Measurements from ENCODE around the gene ERH.

GRCh38 chr14:69363055-69363454, 35.0 kb downstream of the ERH start:
- TF ChIP-seq, protein P1, sequence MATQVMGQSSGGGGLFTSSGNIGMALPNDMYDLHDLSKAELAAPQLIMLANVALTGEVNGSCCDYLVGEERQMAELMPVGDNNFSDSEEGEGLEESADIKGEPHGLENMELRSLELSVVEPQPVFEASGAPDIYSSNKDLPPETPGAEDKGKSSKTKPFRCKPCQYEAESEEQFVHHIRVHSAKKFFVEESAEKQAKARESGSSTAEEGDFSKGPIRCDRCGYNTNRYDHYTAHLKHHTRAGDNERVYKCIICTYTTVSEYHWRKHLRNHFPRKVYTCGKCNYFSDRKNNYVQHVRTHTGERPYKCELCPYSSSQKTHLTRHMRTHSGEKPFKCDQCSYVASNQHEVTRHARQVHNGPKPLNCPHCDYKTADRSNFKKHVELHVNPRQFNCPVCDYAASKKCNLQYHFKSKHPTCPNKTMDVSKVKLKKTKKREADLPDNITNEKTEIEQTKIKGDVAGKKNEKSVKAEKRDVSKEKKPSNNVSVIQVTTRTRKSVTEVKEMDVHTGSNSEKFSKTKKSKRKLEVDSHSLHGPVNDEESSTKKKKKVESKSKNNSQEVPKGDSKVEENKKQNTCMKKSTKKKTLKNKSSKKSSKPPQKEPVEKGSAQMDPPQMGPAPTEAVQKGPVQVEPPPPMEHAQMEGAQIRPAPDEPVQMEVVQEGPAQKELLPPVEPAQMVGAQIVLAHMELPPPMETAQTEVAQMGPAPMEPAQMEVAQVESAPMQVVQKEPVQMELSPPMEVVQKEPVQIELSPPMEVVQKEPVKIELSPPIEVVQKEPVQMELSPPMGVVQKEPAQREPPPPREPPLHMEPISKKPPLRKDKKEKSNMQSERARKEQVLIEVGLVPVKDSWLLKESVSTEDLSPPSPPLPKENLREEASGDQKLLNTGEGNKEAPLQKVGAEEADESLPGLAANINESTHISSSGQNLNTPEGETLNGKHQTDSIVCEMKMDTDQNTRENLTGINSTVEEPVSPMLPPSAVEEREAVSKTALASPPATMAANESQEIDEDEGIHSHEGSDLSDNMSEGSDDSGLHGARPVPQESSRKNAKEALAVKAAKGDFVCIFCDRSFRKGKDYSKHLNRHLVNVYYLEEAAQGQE (IDR thresholded peaks at IDR 0.05; ENCODE audit: insufficient read depth in 1 of 2, low read depth in 2 of 2, low read length in 2 of 2), result no peak
- TF ChIP-seq TAF1 (IDR thresholded peaks at IDR 0.05; ENCODE audit: borderline replicate concordance, insufficient read depth, low read length), result no peak

Measured in PFSK-1 (cell line).